ENCODE data around the gene PCDHB3. TPM values are rescaled to one million over a fixed set of nuclear protein-coding genes. Genes with fewer than 3 reads are reported as not detected.

The PCDHB3 gene
- total RNA-seq, 120 experiments from 2014 or later = 2.9 to 12.7 (median 5.8) TPM

Other genes with a start within 250 kb of the PCDHB3 start
- gene PCDHA10, start 244.6 kb upstream of the PCDHB3 start, total RNA-seq = 10 to 100 TPM in 47 of 120 experiments, 1 to 10 TPM in 73; 1.8 to 16.9 (median 9.4) TPM
- 10 to 100 TPM in 5 of 120 experiments, 1 to 10 TPM in 115; 3.6 to 14.6 (median 6.6) TPM for gene PCDHA11, start 231.5 kb upstream of the PCDHB3 start, total RNA-seq
- gene PCDHA12, start 225.2 kb upstream of the PCDHB3 start, total RNA-seq = 1 to 10 TPM; 3.1 to 8.8 (median 5.4) TPM
- 1 to 10 TPM; 2.4 to 8.2 (median 5.0) TPM for gene PCDHA13, start 218.3 kb upstream of the PCDHB3 start, total RNA-seq
- 10 to 100 TPM in 1 of 120 experiments, 1 to 10 TPM in 119; 3.1 to 10.3 (median 6.1) TPM for gene PCDHAC1, start 174.2 kb upstream of the PCDHB3 start, total RNA-seq
- gene PCDHAC2, start 134.0 kb upstream of the PCDHB3 start, total RNA-seq = 10 to 100 TPM; 11.9 to 40.6 (median 25.2) TPM
- gene PCDHB1, start 49.1 kb upstream of the PCDHB3 start, total RNA-seq = under 1 TPM in 107 of 120 experiments, not detected in 13; 0.04 to 0.30 (median 0.11) TPM
- 10 to 100 TPM in 19 of 120 experiments, 1 to 10 TPM in 101; 3.4 to 15.2 (median 7.4) TPM for gene PCDHB2, start 5.9 kb upstream of the PCDHB3 start, total RNA-seq
- 10 to 100 TPM in 113 of 120 experiments, 1 to 10 TPM in 7; 7.9 to 23.8 (median 14.2) TPM for gene PCDHB4, start 21.3 kb downstream of the PCDHB3 start, total RNA-seq
- 10 to 100 TPM in 58 of 120 experiments, 1 to 10 TPM in 62; 4.1 to 16.4 (median 9.9) TPM for gene PCDHB5, start 34.7 kb downstream of the PCDHB3 start, total RNA-seq
- 10 to 100 TPM in 9 of 120 experiments, 1 to 10 TPM in 111; 4.2 to 11.1 (median 7.2) TPM for gene PCDHB6, start 49.6 kb downstream of the PCDHB3 start, total RNA-seq
- 1 to 10 TPM; 3.2 to 10.0 (median 6.3) TPM for gene PCDHB7, start 72.2 kb downstream of the PCDHB3 start, total RNA-seq
- gene PCDHB8, start 77.3 kb downstream of the PCDHB3 start, total RNA-seq = 10 to 100 TPM in 20 of 120 experiments, 1 to 10 TPM in 100; 2.6 to 14.9 (median 7.4) TPM
- 10 to 100 TPM in 20 of 120 experiments, 1 to 10 TPM in 100; 3.8 to 13.7 (median 7.3) TPM for gene PCDHB16, start 81.9 kb downstream of the PCDHB3 start, total RNA-seq
- gene PCDHB9, start 86.7 kb downstream of the PCDHB3 start, total RNA-seq = 10 to 100 TPM in 52 of 120 experiments, 1 to 10 TPM in 68; 4.3 to 18.3 (median 9.8) TPM
- gene PCDHB10, start 91.9 kb downstream of the PCDHB3 start, total RNA-seq = 10 to 100 TPM in 86 of 120 experiments, 1 to 10 TPM in 34; 6.3 to 16.0 (median 11.3) TPM
- gene PCDHB11, start 99.2 kb downstream of the PCDHB3 start, total RNA-seq = 10 to 100 TPM in 49 of 120 experiments, 1 to 10 TPM in 71; 5.8 to 16.2 (median 9.4) TPM
- gene PCDHB12, start 108.2 kb downstream of the PCDHB3 start, total RNA-seq = 10 to 100 TPM in 95 of 120 experiments, 1 to 10 TPM in 25; 6.3 to 16.7 (median 11.6) TPM
- gene PCDHB13, start 113.4 kb downstream of the PCDHB3 start, total RNA-seq = 10 to 100 TPM in 64 of 120 experiments, 1 to 10 TPM in 56; 6.6 to 17.4 (median 10.1) TPM
- 10 to 100 TPM in 117 of 120 experiments, 1 to 10 TPM in 3; 8.7 to 23.1 (median 14.6) TPM for gene PCDHB14, start 122.9 kb downstream of the PCDHB3 start, total RNA-seq
- 10 to 100 TPM in 76 of 120 experiments, 1 to 10 TPM in 44; 6.6 to 19.0 (median 10.7) TPM for gene PCDHB15, start 144.9 kb downstream of the PCDHB3 start, total RNA-seq
- gene SLC25A2, start 203.6 kb downstream of the PCDHB3 start, total RNA-seq = 1 to 10 TPM in 9 of 120 experiments, under 1 TPM in 50, not detected in 61; 0.31 to 1.8 (median 0.59) TPM
- 10 to 100 TPM; 40.8 to 97.5 (median 65.5) TPM for gene TAF7, start 220.3 kb downstream of the PCDHB3 start, total RNA-seq
- gene PCDHGA1, start 230.0 kb downstream of the PCDHB3 start, total RNA-seq = 1 to 10 TPM; 2.3 to 9.4 (median 4.3) TPM
- 10 to 100 TPM in 11 of 120 experiments, 1 to 10 TPM in 109; 3.3 to 13.0 (median 7.1) TPM for gene PCDHGA2, start 238.3 kb downstream of the PCDHB3 start, total RNA-seq
- 10 to 100 TPM in 64 of 120 experiments, 1 to 10 TPM in 56; 4.8 to 22.3 (median 10.4) TPM for gene PCDHGA3, start 243.4 kb downstream of the PCDHB3 start, total RNA-seq
- gene PCDHGB1, start 249.6 kb downstream of the PCDHB3 start, total RNA-seq = 10 to 100 TPM in 87 of 120 experiments, 1 to 10 TPM in 33; 5.3 to 22.6 (median 11.4) TPM

Measured in dorsolateral prefrontal cortex (tissue), 118 donors.